Measurements from ENCODE around the gene EHBP1.
A peak's percentile ranks its signal among the peaks of the same experiment; 100 is the strongest.

Gene EHBP1

DNA sequence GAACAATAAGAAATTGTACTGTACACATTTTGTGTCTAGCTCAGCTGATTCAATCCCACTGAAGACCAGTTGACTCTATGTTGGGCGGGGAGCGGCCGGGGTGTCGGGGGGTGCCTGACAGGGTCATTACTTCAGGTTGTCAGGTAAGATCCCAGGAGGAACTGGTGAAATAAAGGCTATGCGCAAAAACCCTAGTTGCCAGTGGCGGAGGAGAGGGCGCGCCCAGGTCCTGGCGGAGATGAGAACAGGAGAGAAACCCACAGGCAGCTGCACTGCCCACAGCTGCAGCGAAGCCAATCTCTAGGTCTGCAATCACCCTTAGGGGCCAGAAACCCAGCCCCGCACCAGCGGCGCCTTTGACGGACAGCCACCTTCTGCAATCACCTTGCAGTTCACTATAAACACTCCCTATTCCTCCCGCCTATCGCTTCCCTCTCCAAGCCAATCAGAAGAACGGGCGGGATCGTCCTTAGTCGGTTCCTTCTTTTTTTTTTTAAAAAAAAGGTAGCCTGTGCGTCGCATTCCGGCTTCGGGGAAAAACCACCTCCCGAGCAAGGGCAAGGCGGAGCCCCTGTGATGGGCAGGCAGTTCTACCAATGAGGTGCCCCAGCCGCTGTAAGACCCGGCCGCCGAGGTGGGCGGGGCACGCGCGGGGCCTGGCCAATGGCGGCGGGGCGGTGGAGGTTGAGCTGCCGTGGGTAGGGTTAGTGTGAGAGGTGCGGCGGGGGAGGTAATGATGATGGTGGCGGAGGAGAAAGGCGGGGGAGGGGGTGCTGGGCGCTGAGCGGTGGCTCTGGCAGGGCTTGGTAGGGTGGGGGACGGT, at the start of gene EHBP1:
Gene EHBP1, plus strand, starts transcription at position 707 of the 823 bp plus-strand sequence. CDS start 1,479 bp downstream, outside the sequence.
- DNase-seq (ENCODE audit: low read depth) = peak; percentile 92

GRCh38 chr2:62657783-62658182, 47.7 kb upstream of the EHBP1 start:
- DNase-seq (ENCODE audit: low read depth) = no peak

DNA sequence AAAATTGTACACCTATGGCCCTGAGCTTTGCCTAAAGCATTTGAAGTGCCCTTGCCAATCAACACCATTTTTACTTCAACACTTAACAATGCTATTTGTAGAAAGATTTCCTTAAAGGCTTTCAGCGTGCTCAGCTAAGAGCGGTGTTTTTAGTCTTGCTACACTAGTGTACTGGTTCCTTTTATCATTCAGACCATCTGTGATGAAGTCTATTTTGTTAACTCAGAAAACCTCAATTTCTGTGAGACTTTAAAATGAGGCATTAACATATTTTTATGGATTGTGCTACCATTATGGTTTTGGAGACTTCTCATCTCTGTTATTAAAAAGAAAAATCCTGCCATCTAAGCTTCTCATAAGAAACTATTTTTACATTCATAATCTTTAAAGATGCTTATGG, 46.6 kb upstream of the EHBP1 start:
- no peak for DNase-seq (ENCODE audit: low read depth)

DNA sequence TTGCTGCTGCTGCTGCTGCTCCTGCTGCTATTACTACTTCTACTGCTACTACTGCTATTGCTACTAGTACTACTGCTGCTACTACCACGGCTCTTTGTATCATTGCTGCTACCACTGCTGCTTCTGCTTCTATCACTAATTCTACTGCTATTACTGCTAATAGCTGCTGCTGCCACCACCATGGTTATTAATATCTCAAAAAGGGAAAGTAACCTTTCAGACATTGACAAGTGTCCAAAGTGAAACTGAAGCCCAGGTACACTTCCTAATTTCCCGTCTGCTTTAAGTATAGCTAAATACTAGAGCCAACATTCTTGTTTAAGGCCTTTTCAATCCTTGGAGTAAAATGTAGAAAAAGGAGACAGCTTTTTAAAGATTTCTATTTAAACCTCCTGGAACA, 45.4 kb upstream of the EHBP1 start:
- no peak for DNase-seq (ENCODE audit: low read depth)

DNA sequence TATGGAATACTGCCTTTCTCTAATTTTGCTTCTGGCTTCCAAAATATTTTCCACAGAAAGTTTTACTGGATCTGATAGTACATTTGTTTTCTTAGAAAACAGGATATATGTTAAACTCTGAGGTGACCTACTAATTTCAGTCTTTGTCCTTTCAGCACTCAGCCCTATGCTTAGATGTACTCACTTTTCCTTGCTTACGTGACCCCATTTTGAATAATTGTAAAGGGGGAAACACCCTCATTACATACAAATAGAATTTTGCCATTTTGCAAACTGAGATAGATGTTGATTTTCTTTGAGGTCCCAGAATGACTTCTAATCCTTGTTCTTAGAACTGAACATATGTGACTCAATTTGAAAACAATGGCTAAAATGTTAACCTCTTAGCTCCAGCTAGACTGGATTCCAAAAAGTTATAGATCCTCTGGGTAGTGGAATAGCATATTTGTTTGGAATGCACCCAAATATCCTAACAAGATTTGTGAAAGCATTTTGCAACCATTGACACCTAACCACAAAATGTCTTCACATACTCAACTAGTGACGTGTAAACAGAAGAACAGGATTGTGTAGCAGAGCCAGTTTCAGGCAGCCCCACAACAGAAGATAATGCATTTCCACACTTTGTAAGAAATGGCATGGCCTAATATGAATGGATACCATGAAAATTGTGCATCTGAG, 44.8 kb upstream of the EHBP1 start:
- DNase-seq (ENCODE audit: low read depth) = no peak

GRCh38 chr2:62661263-62661635, 44.3 kb upstream of the EHBP1 start:
- no peak for DNase-seq (ENCODE audit: low read depth)

GRCh38 chr2:62662131-62662530, 43.4 kb upstream of the EHBP1 start:
- no peak for DNase-seq (ENCODE audit: low read depth)

DNA sequence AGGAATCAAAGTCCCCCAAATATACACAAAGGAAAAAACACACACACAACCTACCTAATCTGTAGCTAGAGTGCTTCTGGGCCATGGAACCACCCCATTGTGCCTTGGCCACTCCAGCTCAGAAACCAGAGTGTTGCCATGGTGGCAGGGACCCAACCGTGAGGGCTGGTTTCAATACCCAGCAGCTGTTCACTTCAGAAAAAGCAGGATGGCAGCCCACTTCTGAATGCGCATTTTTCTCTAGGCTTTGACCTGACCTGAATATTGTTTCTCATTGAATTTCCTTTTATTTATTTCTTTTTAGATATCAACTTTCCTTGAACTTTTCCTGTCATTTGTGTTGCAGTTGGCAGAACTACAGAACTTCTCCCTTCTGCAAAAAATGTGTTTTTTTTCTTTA, 43.0 kb upstream of the EHBP1 start:
- DNase-seq (ENCODE audit: low read depth) = no peak

DNA sequence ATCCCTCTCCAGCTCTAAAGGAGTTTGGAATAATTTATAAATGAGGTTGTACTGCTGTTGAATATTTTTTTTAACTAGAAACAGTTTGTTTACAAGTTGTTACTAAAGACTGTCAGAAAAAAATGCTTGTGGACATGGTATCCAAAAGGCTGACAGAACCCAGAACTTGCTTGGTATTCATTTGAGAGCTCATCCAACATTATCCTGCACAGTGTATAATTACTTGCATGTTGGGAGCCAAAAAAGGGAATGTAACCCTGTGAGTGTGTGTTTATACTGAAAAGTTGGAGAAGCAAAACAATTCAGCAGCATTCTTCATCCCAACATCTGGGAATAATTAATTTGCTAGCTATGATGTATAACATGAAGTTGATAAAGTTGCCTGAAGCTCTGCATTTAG, 42.1 kb upstream of the EHBP1 start:
- DNase-seq (ENCODE audit: low read depth) = no peak

DNA sequence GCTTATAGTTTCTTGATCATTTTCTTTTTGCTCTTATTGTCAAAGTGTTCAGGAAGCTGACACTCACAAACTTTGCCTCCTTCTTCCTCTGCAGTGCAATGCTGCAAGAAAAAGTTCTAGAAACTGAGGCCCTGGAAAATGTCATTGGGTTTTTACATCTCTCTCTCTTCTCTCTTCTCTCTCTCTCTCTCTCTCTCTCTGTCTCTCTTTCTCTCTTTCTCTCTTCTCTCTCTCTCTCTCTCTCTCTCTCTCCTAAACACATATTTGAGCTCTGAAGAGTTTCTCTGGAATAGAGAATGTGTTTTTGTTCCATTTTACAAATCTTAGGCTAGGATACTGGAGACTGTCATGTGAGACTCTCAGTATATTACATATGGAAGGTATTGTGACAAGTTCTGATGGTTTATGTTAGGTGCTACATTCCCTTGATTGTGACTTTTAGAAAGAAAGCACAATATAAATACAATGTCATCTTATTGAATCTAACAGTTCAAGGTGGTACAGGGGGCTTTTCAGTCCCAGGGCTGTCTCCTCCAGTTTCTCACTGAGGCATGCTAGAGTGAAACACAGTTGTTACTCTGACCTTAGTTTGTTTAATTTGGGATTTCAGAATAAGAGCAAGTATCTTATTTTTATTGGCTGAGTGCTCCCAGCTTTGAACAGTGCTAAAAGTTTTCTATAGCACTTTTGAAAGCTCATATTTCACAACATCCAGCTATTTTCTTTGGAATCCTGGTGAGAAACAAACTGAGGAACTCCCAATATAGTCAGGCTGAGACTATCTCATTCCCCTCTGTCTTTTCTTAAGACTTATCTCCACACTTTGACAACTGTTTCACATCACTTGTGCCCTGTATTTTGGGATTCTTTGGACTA, 41.4 kb upstream of the EHBP1 start:
- DNase-seq (ENCODE audit: low read depth) = no peak

GRCh38 chr2:62665446-62665845, 40.1 kb upstream of the EHBP1 start:
- no peak for DNase-seq (ENCODE audit: low read depth)

- no peak for DNase-seq (ENCODE audit: low read depth)
Measured at GRCh38 chr2:62669180-62669579, 36.3 kb upstream of the EHBP1 start.

GRCh38 chr2:62672601-62673000, 32.9 kb upstream of the EHBP1 start:
- no peak for DNase-seq (ENCODE audit: low read depth)

DNA sequence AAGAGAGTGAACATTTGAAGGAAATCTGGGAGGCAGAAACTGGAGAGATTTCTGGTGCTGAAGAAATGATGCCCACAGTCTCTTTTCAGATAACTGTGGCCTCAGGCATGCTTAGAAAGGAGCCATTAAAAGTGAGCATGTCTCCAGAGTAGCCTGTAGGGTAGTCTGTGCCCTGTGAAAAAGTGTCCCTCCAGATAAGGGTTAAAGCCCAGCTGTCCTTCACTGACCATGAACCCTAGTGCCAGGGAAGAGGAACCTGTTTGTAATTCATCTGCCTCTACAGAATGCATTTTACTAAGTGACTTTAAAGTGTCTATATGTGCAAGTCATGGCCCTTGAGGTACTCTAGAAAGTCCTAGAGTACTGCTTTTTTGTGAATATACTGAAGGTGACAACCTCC, 30.5 kb upstream of the EHBP1 start:
- no peak for DNase-seq (ENCODE audit: low read depth)

DNA sequence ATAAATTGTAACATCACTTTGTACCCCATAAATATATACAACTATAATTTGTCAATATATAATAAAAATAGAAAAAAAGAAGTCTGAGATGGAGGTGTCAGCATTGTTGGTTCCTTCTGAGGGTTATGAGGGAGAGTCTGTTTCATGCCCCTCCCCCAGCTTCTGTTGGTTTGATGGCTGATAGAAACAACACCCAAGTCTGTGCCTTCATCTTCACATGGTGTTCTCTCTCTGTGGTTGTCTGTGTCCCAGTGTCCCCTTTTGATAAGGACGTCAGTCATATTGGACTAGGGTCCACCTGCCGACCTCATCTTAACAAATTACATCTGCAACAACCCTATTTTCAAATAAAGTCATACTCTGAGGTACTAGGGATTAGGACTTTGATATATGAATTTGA, 20.3 kb upstream of the EHBP1 start:
- DNase-seq (ENCODE audit: low read depth) = no peak

- DNase-seq (ENCODE audit: low read depth) = no peak
Measured at GRCh38 chr2:62686012-62686685, 19.4 kb upstream of the EHBP1 start.

DNA sequence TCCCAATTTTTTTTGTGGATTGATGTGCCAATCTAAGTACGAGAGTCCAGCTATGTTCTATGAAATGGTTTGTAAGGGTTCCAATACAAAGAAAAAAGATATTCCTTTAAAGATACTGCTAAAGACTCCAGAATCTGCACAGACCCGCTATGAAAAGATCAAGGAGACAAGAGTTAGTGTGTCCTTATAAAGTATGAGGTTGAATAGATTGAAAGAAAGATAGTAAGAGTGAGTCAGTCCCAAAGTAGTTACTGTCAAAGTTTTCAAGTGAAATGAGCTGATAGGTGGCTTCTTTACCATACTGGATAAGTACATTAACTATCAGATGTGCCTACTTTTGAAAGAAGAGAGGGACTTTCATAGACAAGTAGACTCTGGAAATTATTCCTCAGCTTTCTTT, 17.9 kb upstream of the EHBP1 start:
- no peak for DNase-seq (ENCODE audit: low read depth)

DNA sequence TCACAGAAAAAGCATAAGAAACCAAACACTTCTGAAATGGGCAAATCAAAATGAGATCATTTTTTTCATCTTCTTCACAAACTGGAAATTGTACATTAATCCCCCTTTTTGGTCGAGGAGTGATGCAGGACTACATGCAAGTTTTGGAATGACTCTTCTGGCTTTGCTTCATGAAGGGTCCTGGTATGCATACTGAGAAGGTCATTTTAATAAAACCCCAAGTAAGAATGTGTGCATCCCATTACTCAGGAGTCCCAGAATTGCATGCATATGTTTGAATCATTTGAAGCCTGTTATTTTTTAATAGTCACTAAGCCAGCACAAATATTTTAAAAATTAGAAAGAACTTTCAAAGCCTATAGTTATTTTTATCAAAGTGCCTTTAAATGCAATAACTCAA, 16.7 kb upstream of the EHBP1 start:
- DNase-seq (ENCODE audit: low read depth) = no peak

GRCh38 chr2:62691186-62691585, 14.3 kb upstream of the EHBP1 start:
- no peak for DNase-seq (ENCODE audit: low read depth)

- no peak for DNase-seq (ENCODE audit: low read depth)
Measured at GRCh38 chr2:62692225-62692624, 13.3 kb upstream of the EHBP1 start.

GRCh38 chr2:62698653-62699052, 6.9 kb upstream of the EHBP1 start:
- DNase-seq (ENCODE audit: low read depth) = no peak

GRCh38 chr2:62704654-62705006, 883 bp upstream of the EHBP1 start:
- DNase-seq (ENCODE audit: low read depth) = no peak

Measured in stimulated activated CD8-positive, alpha-beta memory T cell treated with anti-CD3 and anti-CD28 coated beads, Interleukin-15, amount 100 ng/mL, for 24 hours (primary cell).